Glutamatergic neuron (in vitro differentiated cells): ENCODE results near the gene SEMA4A. TPM values are rescaled to one million over a fixed set of nuclear protein-coding genes. Genes with fewer than 3 reads are reported as not detected.
"Not testable (repeated sequence)": the region's sequence is repeated elsewhere in the genome, so short reads cannot be mapped to it uniquely, and the experiment has no call there.

Experiments used
- DNase-seq: peaks from one replicate; pipeline ENCODE4 v3.0.0; 2022
- H3K27ac Mint-ChIP-seq: one replicate; pipeline ENCODE4 v1.8.0; 2020; ENCODE audit warnings: mild to moderate bottlenecking, mixed read lengths, inconsistent platforms; ENCODE audit not compliant: unreplicated experiment
- H3K27me3 Mint-ChIP-seq: one replicate; pipeline ENCODE4 v1.8.0; 2020; ENCODE audit warnings: mild to moderate bottlenecking, moderate library complexity, mixed read lengths, inconsistent platforms; ENCODE audit not compliant: unreplicated experiment
- H3K36me3 Mint-ChIP-seq: one replicate; pipeline ENCODE4 v1.8.0; 2020; ENCODE audit warnings: mild to moderate bottlenecking, mixed read lengths, inconsistent platforms; ENCODE audit not compliant: unreplicated experiment
- H3K4me1 Mint-ChIP-seq: one replicate; pipeline ENCODE4 v1.8.0; 2020; ENCODE audit warnings: mild to moderate bottlenecking, low read depth, mixed read lengths, inconsistent platforms; ENCODE audit not compliant: unreplicated experiment
- H3K4me3 Mint-ChIP-seq: one replicate; pipeline ENCODE4 v1.8.0; 2020; ENCODE audit warnings: mild to moderate bottlenecking, mixed read lengths, inconsistent platforms; ENCODE audit not compliant: unreplicated experiment
- H3K9me3 Mint-ChIP-seq: one replicate; pipeline ENCODE4 v1.8.0; 2020; ENCODE audit warnings: mild to moderate bottlenecking, moderate library complexity, mixed read lengths, inconsistent platforms; ENCODE audit not compliant: unreplicated experiment
- total RNA-seq: library from RNA; stranded (reverse); fragmentation: NEBNext Ultra II Directional; extraction: Animal tissue kit (Norgen Biotek cat#: 25700); gene quantifications from one replicate; pipeline ENCODE4 v1.2.1, GENCODE V29; 2021; ENCODE audit not compliant: unreplicated experiment
- TF ChIP-seq, protein P1 (sequence below): fragments of 200-600 bp; sonication (generic); IDR thresholded peaks from one replicate; pipeline ENCODE4 v1.5.0; 2021; ENCODE audit not compliant: partially characterized antibody, unreplicated experiment

Gene SEMA4A
- total RNA-seq, 1 donor from 2014 or later, result 4.0 TPM

- Mint-ChIP-seq H3K36me3 (no peaks in the 10 kb centered on the region), H3K4me1 (peaks cover 32% of the 10 kb centered on the region), H3K9me3 (peaks cover 2% of the 10 kb centered on the region), H3K4me3 (no peak overlapping the region), H3K27me3 (peaks cover 9% of the 10 kb centered on the region), H3K27ac (no peak overlapping the region)
- no peak for DNase-seq
- TF ChIP-seq, protein P1, sequence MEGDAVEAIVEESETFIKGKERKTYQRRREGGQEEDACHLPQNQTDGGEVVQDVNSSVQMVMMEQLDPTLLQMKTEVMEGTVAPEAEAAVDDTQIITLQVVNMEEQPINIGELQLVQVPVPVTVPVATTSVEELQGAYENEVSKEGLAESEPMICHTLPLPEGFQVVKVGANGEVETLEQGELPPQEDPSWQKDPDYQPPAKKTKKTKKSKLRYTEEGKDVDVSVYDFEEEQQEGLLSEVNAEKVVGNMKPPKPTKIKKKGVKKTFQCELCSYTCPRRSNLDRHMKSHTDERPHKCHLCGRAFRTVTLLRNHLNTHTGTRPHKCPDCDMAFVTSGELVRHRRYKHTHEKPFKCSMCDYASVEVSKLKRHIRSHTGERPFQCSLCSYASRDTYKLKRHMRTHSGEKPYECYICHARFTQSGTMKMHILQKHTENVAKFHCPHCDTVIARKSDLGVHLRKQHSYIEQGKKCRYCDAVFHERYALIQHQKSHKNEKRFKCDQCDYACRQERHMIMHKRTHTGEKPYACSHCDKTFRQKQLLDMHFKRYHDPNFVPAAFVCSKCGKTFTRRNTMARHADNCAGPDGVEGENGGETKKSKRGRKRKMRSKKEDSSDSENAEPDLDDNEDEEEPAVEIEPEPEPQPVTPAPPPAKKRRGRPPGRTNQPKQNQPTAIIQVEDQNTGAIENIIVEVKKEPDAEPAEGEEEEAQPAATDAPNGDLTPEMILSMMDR, result no peak
Measured at GRCh38 chr1:156124557-156125483, 28.6 kb upstream of the SEMA4A start.

DNA sequence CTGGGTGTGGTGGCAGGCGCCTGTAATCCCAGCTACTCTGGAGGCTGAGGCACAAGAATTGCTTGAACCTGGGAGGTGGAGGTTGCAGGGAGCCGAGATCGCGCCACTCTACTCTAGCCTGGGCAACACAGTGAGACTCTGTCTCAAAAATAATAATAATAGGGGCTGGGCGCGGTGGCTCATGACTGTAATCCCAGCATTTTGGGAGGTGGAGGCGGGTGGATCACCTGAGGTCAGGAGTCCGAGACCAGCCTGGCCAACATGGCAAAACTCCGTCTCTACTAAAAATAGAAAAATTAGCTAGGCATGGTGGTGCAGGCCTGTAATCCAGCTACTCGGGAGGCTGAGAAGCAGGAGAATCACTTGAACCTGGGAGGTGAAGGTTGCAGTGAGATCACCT lies 27.8 kb upstream of the SEMA4A start:
- not testable (repeated sequence) for H3K4me3 Mint-ChIP-seq, H3K36me3 Mint-ChIP-seq, DNase-seq, H3K27ac Mint-ChIP-seq, H3K27me3 Mint-ChIP-seq, H3K9me3 Mint-ChIP-seq
- peaks cover 34% of the 10 kb centered on the region for H3K4me1 Mint-ChIP-seq

- Mint-ChIP-seq H3K27ac (no peak overlapping the region), H3K36me3 (no peaks in the 10 kb centered on the region), H3K4me3 (no peak overlapping the region), H3K9me3 (peaks cover 2% of the 10 kb centered on the region), H3K4me1 (peaks cover 31% of the 10 kb centered on the region), H3K27me3 (peaks cover 7% of the 10 kb centered on the region)
- TF ChIP-seq, protein P1, result peak; percentile 57
- DNase-seq, result peak; percentile 63
Measured at GRCh38 chr1:156126043-156126629, 27.2 kb upstream of the SEMA4A start.

- H3K4me1 Mint-ChIP-seq, result peaks cover 27% of the 10 kb centered on the region
- H3K27ac Mint-ChIP-seq, result no peak overlapping the region
- H3K9me3 Mint-ChIP-seq, result peaks cover 2% of the 10 kb centered on the region
- no peaks in the 10 kb centered on the region for H3K36me3 Mint-ChIP-seq
- no peak for DNase-seq
- TF ChIP-seq, protein P1, result no peak
- H3K4me3 Mint-ChIP-seq, result no peak overlapping the region
- peaks cover 8% of the 10 kb centered on the region for H3K27me3 Mint-ChIP-seq
Measured at GRCh38 chr1:156126630-156127534, 26.5 kb upstream of the SEMA4A start.

DNA sequence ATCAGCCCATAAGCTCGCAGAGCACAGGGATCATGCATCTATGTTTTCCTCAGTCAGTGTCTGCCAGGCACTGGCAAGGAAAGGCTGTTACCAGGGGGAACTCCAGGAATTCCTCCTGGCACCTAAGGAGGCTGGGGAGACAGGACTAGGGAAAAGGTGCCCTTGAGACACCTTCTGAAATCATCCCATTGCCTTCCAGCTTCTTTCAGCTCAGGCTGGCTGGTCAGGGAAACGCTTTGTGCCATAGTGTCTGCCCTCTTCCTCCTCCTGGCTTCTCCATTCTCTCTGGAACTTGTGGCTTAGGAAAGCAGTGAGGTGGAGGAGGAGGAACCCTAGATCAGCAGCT lies 25.1 kb upstream of the SEMA4A start:
- Mint-ChIP-seq H3K9me3 (no peaks in the 10 kb centered on the region), H3K4me1 (peaks cover 19% of the 10 kb centered on the region), H3K27ac (no peak overlapping the region), H3K4me3 (no peak overlapping the region), H3K27me3 (peaks cover 8% of the 10 kb centered on the region), H3K36me3 (no peaks in the 10 kb centered on the region)
- TF ChIP-seq, protein P1, result no peak
- DNase-seq, result no peak
